22Rv1 (cell line): Measurements from ENCODE around the gene ERN1.

Experiments used
- ZFX ChIP-seq: fragments of 450-650 bp; IDR thresholded peaks from 2 replicates; pipeline ENCODE4 v1.6.1; 2017; ENCODE audit warnings: antibody characterized with exemption, borderline replicate concordance
- TF ChIP-seq, protein P1 (sequence below): fragments of 450-650 bp; IDR thresholded peaks from 2 replicates; pipeline ENCODE4 v1.5.1; 2017; ENCODE audit warnings: mild to moderate bottlenecking

DNA sequence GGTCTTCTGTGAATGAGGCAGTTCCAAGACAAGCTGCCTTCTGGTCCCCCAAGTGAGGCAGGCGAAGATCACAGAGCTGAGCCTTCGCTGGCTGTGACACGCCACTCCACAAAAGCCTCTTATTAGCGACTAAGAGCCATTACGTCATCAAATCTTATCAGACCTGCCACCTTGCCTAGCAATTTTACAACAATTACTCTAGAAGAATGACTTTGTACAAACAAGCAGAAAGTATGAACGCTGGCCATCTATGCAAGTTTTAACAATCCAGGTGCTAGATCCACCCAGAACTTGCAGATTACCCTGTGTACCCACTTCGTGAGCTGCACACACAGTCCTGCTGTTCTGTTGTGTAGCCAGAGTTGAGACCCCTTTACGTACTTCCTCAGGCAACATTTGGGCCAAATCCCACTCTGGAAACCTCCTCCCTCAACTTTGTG lies 105.7 kb downstream of the ERN1 start:
- TF ChIP-seq, protein P1, sequence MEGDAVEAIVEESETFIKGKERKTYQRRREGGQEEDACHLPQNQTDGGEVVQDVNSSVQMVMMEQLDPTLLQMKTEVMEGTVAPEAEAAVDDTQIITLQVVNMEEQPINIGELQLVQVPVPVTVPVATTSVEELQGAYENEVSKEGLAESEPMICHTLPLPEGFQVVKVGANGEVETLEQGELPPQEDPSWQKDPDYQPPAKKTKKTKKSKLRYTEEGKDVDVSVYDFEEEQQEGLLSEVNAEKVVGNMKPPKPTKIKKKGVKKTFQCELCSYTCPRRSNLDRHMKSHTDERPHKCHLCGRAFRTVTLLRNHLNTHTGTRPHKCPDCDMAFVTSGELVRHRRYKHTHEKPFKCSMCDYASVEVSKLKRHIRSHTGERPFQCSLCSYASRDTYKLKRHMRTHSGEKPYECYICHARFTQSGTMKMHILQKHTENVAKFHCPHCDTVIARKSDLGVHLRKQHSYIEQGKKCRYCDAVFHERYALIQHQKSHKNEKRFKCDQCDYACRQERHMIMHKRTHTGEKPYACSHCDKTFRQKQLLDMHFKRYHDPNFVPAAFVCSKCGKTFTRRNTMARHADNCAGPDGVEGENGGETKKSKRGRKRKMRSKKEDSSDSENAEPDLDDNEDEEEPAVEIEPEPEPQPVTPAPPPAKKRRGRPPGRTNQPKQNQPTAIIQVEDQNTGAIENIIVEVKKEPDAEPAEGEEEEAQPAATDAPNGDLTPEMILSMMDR, result no peak
- TF ChIP-seq ZFX, result no peak
